Ascending aorta (tissue), 2 donors: Measurements from ENCODE around the gene TLE6. TPM values are rescaled to one million over a fixed set of nuclear protein-coding genes. Genes with fewer than 3 reads are reported as not detected.
"Not testable (repeated sequence)": the region's sequence is repeated elsewhere in the genome, so short reads cannot be mapped to it uniquely, and the experiment has no call there.

ENCODE experiments used
- DNase-seq, 2 donors: peaks; one replicate each; pipeline ENCODE4 v3.0.0-alpha.2; 2019; ENCODE audit warnings: low spot score in 2 of 2
- H3K27ac ChIP-seq, 2 donors: fragments of 200-600 bp; sonication (generic); one replicate each; pipeline ENCODE4 v1.5.1; 2016 to 2017; ENCODE audit warnings: mild to moderate bottlenecking in 1 of 2
- H3K27me3 ChIP-seq: fragments of 200-600 bp; sonication (generic); one replicate; pipeline ENCODE4 v1.5.1; 2017
- H3K36me3 ChIP-seq, 2 donors: fragments of 200-600 bp; sonication (generic); one replicate each; pipeline ENCODE4 v1.5.1; 2016
- H3K4me1 ChIP-seq, 2 donors: fragments of 200-600 bp; sonication (generic); one replicate each; pipeline ENCODE4 v1.5.1; 2016 to 2017; ENCODE audit warnings: mild to moderate bottlenecking in 1 of 2
- H3K4me3 ChIP-seq, 2 donors: fragments of 200-600 bp; sonication (generic); one replicate each; pipeline ENCODE4 v1.5.1; 2016 to 2017; ENCODE audit warnings: mild to moderate bottlenecking in 1 of 2
- H3K9me3 ChIP-seq, 2 donors: fragments of 200-600 bp; sonication (generic); one replicate each; pipeline ENCODE4 v1.5.1; 2016
- CTCF ChIP-seq, 3 experiments: fragments of 200-600 bp in 2 of 3; fragments of 450-650 bp in 1 of 3; sonication (generic) in 2 of 3; IDR thresholded peaks; one replicate each; pipeline ENCODE4 v1.5.1; 2016 to 2019; ENCODE audit warnings: antibody characterized with exemption in 3 of 3, mild to moderate bottlenecking in 1 of 3, moderate library complexity in 1 of 3
- intact Hi-C: fragments of 100-400 bp; cut with DNase I; formaldehyde crosslinking; loops from one replicate; pipeline ENCODE4 v1.15.1; 2023
- total RNA-seq: library from RNA; depleted of rRNA; stranded (reverse); fragments of >200 nt; gene quantifications from one replicate; pipeline ENCODE4 v1.1.0, GENCODE V29; 2016

The TLE6 gene
- total RNA-seq, 1 donor from 2014 or later = not detected

GRCh38 chr19:3010871-3011270 is 33.5 kb downstream of the TLE6 start:
- no peak for TF ChIP-seq CTCF (IDR thresholded peaks at IDR 0.05)
- H3K4me3 ChIP-seq = no peak overlapping the region
- H3K36me3 ChIP-seq = peaks cover 4 to 16% of the 10 kb centered on the region in 2 donors
- H3K27me3 ChIP-seq = no peaks in the 10 kb centered on the region
- no peak for DNase-seq
- no peak overlapping the region for H3K27ac ChIP-seq
- H3K4me1 ChIP-seq = no peaks in the 10 kb centered on the region
- intact Hi-C loops = no loop called here
- H3K9me3 ChIP-seq = no peaks in the 10 kb centered on the region

- H3K27me3 ChIP-seq, H3K27ac ChIP-seq, DNase-seq, H3K9me3 ChIP-seq, H3K4me3 ChIP-seq, intact Hi-C loops, H3K4me1 ChIP-seq: not testable (repeated sequence)
- H3K36me3 ChIP-seq = peaks cover 4 to 16% of the 10 kb centered on the region in 2 donors
These were observed 34.7 kb downstream of the TLE6 start for GRCh38 chr19:3012059-3012458.

DNA sequence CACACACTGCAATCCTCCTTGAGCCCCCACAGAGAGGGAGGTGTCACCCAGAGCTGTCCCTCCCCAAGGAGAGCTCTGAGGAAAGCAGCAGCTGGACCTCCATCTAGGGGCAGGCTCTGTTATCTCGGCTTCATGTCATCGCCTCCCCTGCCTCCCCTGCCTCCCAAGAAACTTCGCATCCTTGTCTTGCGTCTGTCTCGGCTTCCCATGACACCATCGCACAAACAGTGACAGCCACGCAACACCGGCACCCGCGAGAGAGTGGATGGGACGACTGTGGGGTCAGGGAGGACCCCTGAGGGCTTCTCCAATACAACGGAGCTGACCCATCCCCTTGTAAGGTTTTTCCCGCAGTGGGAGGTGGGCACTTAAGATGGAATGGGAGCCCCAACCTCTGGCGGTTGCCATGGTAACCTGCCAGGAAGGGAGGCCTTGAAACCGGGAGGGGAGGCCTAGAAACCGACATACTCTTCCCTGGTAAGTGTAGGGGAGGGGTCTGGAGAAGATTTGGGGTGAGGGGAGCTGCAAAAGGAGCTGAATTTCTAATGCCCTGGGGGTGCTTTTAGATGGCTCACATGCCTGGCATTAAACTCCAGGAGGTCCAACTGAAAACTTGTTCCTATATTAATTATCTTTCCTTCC is 35.4 kb downstream of the TLE6 start:
- H3K4me1 ChIP-seq = no peaks in the 10 kb centered on the region
- no peak for TF ChIP-seq CTCF (IDR thresholded peaks at IDR 0.05)
- H3K4me3 ChIP-seq = no peak overlapping the region
- intact Hi-C loops = no loop called here
- H3K9me3 ChIP-seq = no peaks in the 10 kb centered on the region
- H3K27ac ChIP-seq = no peak overlapping the region
- peaks cover 4 to 16% of the 10 kb centered on the region in 2 donors for H3K36me3 ChIP-seq
- no peak for DNase-seq
- no peaks in the 10 kb centered on the region for H3K27me3 ChIP-seq

DNA sequence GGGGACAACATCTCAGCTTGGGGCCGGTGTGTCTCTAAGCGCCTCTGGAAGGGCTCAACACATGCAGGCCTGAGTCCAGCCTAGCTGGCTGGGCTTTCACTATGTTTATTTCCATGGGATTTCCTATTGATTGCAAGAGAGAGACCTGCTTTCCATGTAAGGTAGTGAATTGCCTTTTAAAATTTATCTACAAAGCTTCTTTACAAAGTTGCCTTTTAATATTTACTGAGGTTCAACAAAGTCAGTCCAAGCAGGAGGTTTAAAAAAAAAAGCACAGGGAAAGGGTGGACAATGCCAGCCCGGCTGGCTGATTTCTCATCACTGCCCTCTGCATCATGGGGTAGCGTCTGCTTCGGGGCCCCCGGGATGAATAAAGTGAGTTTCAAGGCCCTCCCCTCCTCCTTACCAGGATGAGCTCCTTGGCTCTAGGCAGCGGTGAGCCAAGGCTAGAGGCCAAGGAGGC is 35.9 kb downstream of the TLE6 start:
- H3K36me3 ChIP-seq = peaks cover 4 to 16% of the 10 kb centered on the region in 2 donors
- no peak for DNase-seq
- TF ChIP-seq CTCF (IDR thresholded peaks at IDR 0.05) = no peak
- H3K4me1 ChIP-seq = no peaks in the 10 kb centered on the region
- intact Hi-C loops = no loop called here
- no peak overlapping the region for H3K4me3 ChIP-seq
- H3K27ac ChIP-seq = no peak overlapping the region
- H3K9me3 ChIP-seq = no peaks in the 10 kb centered on the region
- H3K27me3 ChIP-seq = no peaks in the 10 kb centered on the region

GRCh38 chr19:3014135-3014534 is 36.8 kb downstream of the TLE6 start:
- Histone ChIP-seq H3K27ac (no peak overlapping the region), H3K36me3 (peaks cover 4 to 14% of the 10 kb centered on the region in 2 donors), H3K27me3 (no peaks in the 10 kb centered on the region), H3K4me3 (no peak overlapping the region), H3K9me3 (no peaks in the 10 kb centered on the region), H3K4me1 (no peaks in the 10 kb centered on the region)
- intact Hi-C loops = no loop called here
- no peak for TF ChIP-seq CTCF (IDR thresholded peaks at IDR 0.05)
- no peak for DNase-seq

- H3K4me3 ChIP-seq = no peak overlapping the region
- H3K36me3 ChIP-seq = peaks cover 4 to 7% of the 10 kb centered on the region in 2 donors
- DNase-seq = no peak
- H3K27me3 ChIP-seq = no peaks in the 10 kb centered on the region
- H3K9me3 ChIP-seq = no peaks in the 10 kb centered on the region
- no peak overlapping the region for H3K27ac ChIP-seq
- intact Hi-C loops = no loop called here
- no peaks in the 10 kb centered on the region for H3K4me1 ChIP-seq
- no peak for TF ChIP-seq CTCF (IDR thresholded peaks at IDR 0.05)
These were observed 38.0 kb downstream of the TLE6 start for GRCh38 chr19:3015126-3016057.
